H9 (cell line): ENCODE results near the gene TAS2R1. TPM values are rescaled to one million over a fixed set of nuclear protein-coding genes. Genes with fewer than 3 reads are reported as not detected.

ENCODE experiments used
- DNase-seq: peaks from one replicate; pipeline ENCODE4 v3.0.0-alpha.2; 2017
- H2AFZ ChIP-seq: one replicate; pipeline ENCODE4 v1.6.1; 2013; ENCODE audit warnings: mild to moderate bottlenecking, low read length, control low read depth, moderate library complexity
- H2AK5ac ChIP-seq: 2 replicates; pipeline ENCODE4 v1.6.1; 2013; ENCODE audit warnings: low read length, control low read depth, mixed read lengths; ENCODE audit not compliant: insufficient read length
- H2BK120ac ChIP-seq: one replicate; pipeline ENCODE4 v1.6.1; 2013; ENCODE audit warnings: low read depth, mild to moderate bottlenecking, low read length, control low read depth, inconsistent platforms; ENCODE audit not compliant: poor library complexity, severe bottlenecking
- H2BK12ac ChIP-seq: 2 replicates; pipeline ENCODE4 v1.6.1; 2013; ENCODE audit warnings: low read length, control low read depth, mixed read lengths, low read depth; ENCODE audit not compliant: insufficient read length
- H2BK15ac ChIP-seq: 2 replicates; pipeline ENCODE4 v1.6.1; 2013; ENCODE audit warnings: low read depth, low read length, control low read depth
- H2BK20ac ChIP-seq: one replicate; pipeline ENCODE4 v1.6.1; 2013; ENCODE audit warnings: low read depth, mild to moderate bottlenecking, low read length, control low read depth, inconsistent platforms; ENCODE audit not compliant: poor library complexity, severe bottlenecking
- H2BK5ac ChIP-seq: 2 replicates; pipeline ENCODE4 v1.6.1; 2013; ENCODE audit warnings: low read length, control low read depth, mixed read lengths; ENCODE audit not compliant: insufficient read length
- H3K14ac ChIP-seq: 2 replicates; pipeline ENCODE4 v1.6.1; 2013; ENCODE audit warnings: low read length, control low read depth; ENCODE audit not compliant: insufficient read depth
- H3K18ac ChIP-seq: 2 replicates; pipeline ENCODE4 v1.6.1; 2013; ENCODE audit warnings: low read depth, mild to moderate bottlenecking, mixed read lengths, low read length, control low read depth; ENCODE audit not compliant: insufficient read length
- H3K23ac ChIP-seq: 2 replicates; pipeline ENCODE4 v1.6.1; 2013; ENCODE audit warnings: low read length, control low read depth, mixed read lengths, low read depth; ENCODE audit not compliant: insufficient read length
- H3K23me2 ChIP-seq: 2 replicates; pipeline ENCODE4 v1.6.1; 2013; ENCODE audit warnings: low read depth, mild to moderate bottlenecking, mixed read lengths, low read length, control low read depth; ENCODE audit not compliant: insufficient read length, poor library complexity, severe bottlenecking
- H3K27ac ChIP-seq: 2 replicates; pipeline ENCODE4 v1.5.1; 2013; ENCODE audit warnings: low read length, control low read depth, mixed read lengths, low read depth; ENCODE audit not compliant: insufficient read length
- H3K27me3 ChIP-seq: 2 replicates; pipeline ENCODE4 v1.6.1; 2013; ENCODE audit warnings: low read length, control low read depth, inconsistent platforms; ENCODE audit not compliant: insufficient read depth
- H3K4ac ChIP-seq: 2 replicates; pipeline ENCODE4 v1.6.1; 2013; ENCODE audit warnings: low read depth, mild to moderate bottlenecking, control low read depth, inconsistent platforms, low read length, moderate library complexity
- H3K4me1 ChIP-seq: 2 replicates; pipeline ENCODE4 v1.6.1; 2013; ENCODE audit warnings: low read length, control low read depth, inconsistent platforms; ENCODE audit not compliant: insufficient read depth
- H3K4me2 ChIP-seq: 2 replicates; pipeline ENCODE4 v1.6.1; 2013; ENCODE audit warnings: low read length, control low read depth, mixed read lengths; ENCODE audit not compliant: insufficient read length, insufficient read depth
- H3K56ac ChIP-seq: 2 replicates; pipeline ENCODE4 v1.6.1; 2013; ENCODE audit warnings: low read depth, mild to moderate bottlenecking, mixed read lengths, low read length, control low read depth; ENCODE audit not compliant: insufficient read length
- H3K79me1 ChIP-seq: 2 replicates; pipeline ENCODE4 v1.6.1; 2013; ENCODE audit warnings: low read depth, mild to moderate bottlenecking, moderate library complexity, low read length, control low read depth, inconsistent platforms; ENCODE audit not compliant: insufficient read depth, poor library complexity, severe bottlenecking
- H3K79me2 ChIP-seq: 2 replicates; pipeline ENCODE4 v1.6.1; 2013; ENCODE audit warnings: low read length, control low read depth, inconsistent platforms; ENCODE audit not compliant: insufficient read depth
- H3K9ac ChIP-seq: 2 replicates; pipeline ENCODE4 v1.6.1; 2013; ENCODE audit warnings: low read length, control low read depth, mixed read lengths; ENCODE audit not compliant: insufficient read length; ENCODE audit errors: extremely low read depth
- H3K9me3 ChIP-seq: one replicate; pipeline ENCODE4 v1.6.1; 2013; ENCODE audit warnings: low read depth, low read length, inconsistent platforms; ENCODE audit not compliant: control insufficient read depth
- H3T11ph ChIP-seq: one replicate; pipeline ENCODE4 v1.6.1; 2013; ENCODE audit warnings: mild to moderate bottlenecking, low read length, control low read depth, inconsistent platforms
- H4K20me1 ChIP-seq: one replicate; pipeline ENCODE4 v1.6.1; 2013; ENCODE audit not compliant: control insufficient read depth, insufficient read length, insufficient read depth
- H4K5ac ChIP-seq: 2 replicates; pipeline ENCODE4 v1.6.1; 2013; ENCODE audit warnings: low read depth, mild to moderate bottlenecking, mixed read lengths, low read length, control low read depth; ENCODE audit not compliant: insufficient read length
- H4K8ac ChIP-seq: replicated peaks from 2 replicates; pipeline ENCODE4 v1.6.1; 2013; ENCODE audit warnings: low read length, control low read depth, mixed read lengths, low read depth; ENCODE audit not compliant: insufficient read length
- H4K91ac ChIP-seq: 2 replicates; pipeline ENCODE4 v1.6.1; 2013; ENCODE audit warnings: low read depth, mild to moderate bottlenecking, moderate library complexity, mixed read lengths, low read length, control low read depth; ENCODE audit not compliant: insufficient read length
- H3K27ac Mint-ChIP-seq, 3 experiments: 2 replicates in 2 of 3; 3 replicates in 1 of 3; pipeline ENCODE4 v1.8.0; 2020 to 2021; ENCODE audit warnings: mixed read lengths in 3 of 3, mild to moderate bottlenecking in 1 of 3, moderate library complexity in 1 of 3
- H3K27me3 Mint-ChIP-seq: 2 replicates; pipeline ENCODE4 v1.8.0; 2021; ENCODE audit warnings: low read depth, mild to moderate bottlenecking, moderate library complexity, mixed read lengths
- H3K36me3 Mint-ChIP-seq, 3 experiments: 2 replicates in 2 of 3; 3 replicates in 1 of 3; pipeline ENCODE4 v1.8.0; 2020 to 2021; ENCODE audit warnings: low read depth in 3 of 3, mixed read lengths in 3 of 3; ENCODE audit not compliant: insufficient read depth in 1 of 3
- H3K4me1 Mint-ChIP-seq, 2 experiments: 2 replicates each; pipeline ENCODE4 v1.8.0; 2020; ENCODE audit warnings: mixed read lengths in 2 of 2
- H3K4me3 Mint-ChIP-seq, 2 experiments: 2 replicates in 1 of 2; 3 replicates in 1 of 2; pipeline ENCODE4 v1.8.0; 2020 to 2021; ENCODE audit warnings: mild to moderate bottlenecking in 2 of 2, mixed read lengths in 2 of 2, moderate library complexity in 1 of 2
- H3K9me3 Mint-ChIP-seq, 2 experiments: 2 replicates in 1 of 2; 3 replicates in 1 of 2; pipeline ENCODE4 v1.8.0; 2020; ENCODE audit warnings: mild to moderate bottlenecking in 2 of 2, mixed read lengths in 2 of 2, moderate library complexity in 1 of 2
- WGBS: extraction: QIAGEN DNeasy Blood & Tissue Kit; methylation state at CpG from one replicate; pipeline ENCODE4 v1.1.7; 2013; ENCODE audit warnings: missing lambda C conversion rate, low lambda C conversion rate, mixed read lengths; ENCODE audit not compliant: insufficient read length; ENCODE audit errors: extremely low coverage; 5-methylcytosine and 5-hydroxymethylcytosine counted together
- total RNA-seq: library from RNA; stranded (reverse); gene quantifications from 2 replicates; pipeline ENCODE4 v1.2.1, GENCODE V29; 2021
- TF ChIP-seq, protein P1 (sequence below): fragments of 200-600 bp; sonication (generic); conservative IDR thresholded peaks from 3 replicates; pipeline ENCODE4 v1.8.0; 2021; ENCODE audit warnings: antibody characterized with exemption, mild to moderate bottlenecking

TAS2R1 gene
- total RNA-seq, 1 experiment from 2014 or later, result not detected

- no peak overlapping the region; a peak in 1 of 7 replicates for H3K27ac Mint-ChIP-seq
- Histone ChIP-seq H3T11ph (no peak overlapping the region), H2BK20ac (no peak overlapping the region), H2BK15ac (no peak overlapping the region), H2AFZ (no peak overlapping the region), H3K79me1 (no peaks in the 10 kb centered on the region), H4K5ac (no peak overlapping the region), H4K91ac (no peak overlapping the region), H3K9ac (no peak overlapping the region), H3K18ac (no peak overlapping the region), H3K23ac (no peak overlapping the region), H2BK5ac (no peak overlapping the region), H3K4me1 (peaks cover 3% of the 10 kb centered on the region; the same call in 1 of the 2 replicates), H4K8ac (no peak overlapping the region), H2BK120ac (no peak overlapping the region), H3K14ac (no peak overlapping the region), H3K27ac (no peak overlapping the region), H2AK5ac (no peak overlapping the region), H2BK12ac (no peak overlapping the region), H3K4ac (no peak overlapping the region), H3K56ac (no peak overlapping the region), H3K9me3 (no peaks in the 10 kb centered on the region), H3K23me2 (no peaks in the 10 kb centered on the region), H4K20me1 (no peaks in the 10 kb centered on the region), H3K79me2 (no peaks in the 10 kb centered on the region), H3K4me2 (no peak overlapping the region), H3K27me3 (no peaks in the 10 kb centered on the region)
- TF ChIP-seq, protein P1, sequence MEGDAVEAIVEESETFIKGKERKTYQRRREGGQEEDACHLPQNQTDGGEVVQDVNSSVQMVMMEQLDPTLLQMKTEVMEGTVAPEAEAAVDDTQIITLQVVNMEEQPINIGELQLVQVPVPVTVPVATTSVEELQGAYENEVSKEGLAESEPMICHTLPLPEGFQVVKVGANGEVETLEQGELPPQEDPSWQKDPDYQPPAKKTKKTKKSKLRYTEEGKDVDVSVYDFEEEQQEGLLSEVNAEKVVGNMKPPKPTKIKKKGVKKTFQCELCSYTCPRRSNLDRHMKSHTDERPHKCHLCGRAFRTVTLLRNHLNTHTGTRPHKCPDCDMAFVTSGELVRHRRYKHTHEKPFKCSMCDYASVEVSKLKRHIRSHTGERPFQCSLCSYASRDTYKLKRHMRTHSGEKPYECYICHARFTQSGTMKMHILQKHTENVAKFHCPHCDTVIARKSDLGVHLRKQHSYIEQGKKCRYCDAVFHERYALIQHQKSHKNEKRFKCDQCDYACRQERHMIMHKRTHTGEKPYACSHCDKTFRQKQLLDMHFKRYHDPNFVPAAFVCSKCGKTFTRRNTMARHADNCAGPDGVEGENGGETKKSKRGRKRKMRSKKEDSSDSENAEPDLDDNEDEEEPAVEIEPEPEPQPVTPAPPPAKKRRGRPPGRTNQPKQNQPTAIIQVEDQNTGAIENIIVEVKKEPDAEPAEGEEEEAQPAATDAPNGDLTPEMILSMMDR, result no peak
- peaks cover 3% of the 10 kb centered on the region; the same call in 1 of the 2 replicates for H3K27me3 Mint-ChIP-seq
- no peak for DNase-seq
- peaks cover 11% of the 10 kb centered on the region in 2 experiments for H3K4me1 Mint-ChIP-seq
- H3K9me3 Mint-ChIP-seq, result no peaks in the 10 kb centered on the region
- H3K36me3 Mint-ChIP-seq, result no peaks in the 10 kb centered on the region
- no CpG with 5 or more reads among the region's 7 CpGs for WGBS
- H3K4me3 Mint-ChIP-seq, result no peak overlapping the region
These were observed 8.7 kb downstream of the TAS2R1 start for GRCh38 chr5:9621379-9621903.
